ENCODE results near the gene CD3G.

The CD3G gene

DNA sequence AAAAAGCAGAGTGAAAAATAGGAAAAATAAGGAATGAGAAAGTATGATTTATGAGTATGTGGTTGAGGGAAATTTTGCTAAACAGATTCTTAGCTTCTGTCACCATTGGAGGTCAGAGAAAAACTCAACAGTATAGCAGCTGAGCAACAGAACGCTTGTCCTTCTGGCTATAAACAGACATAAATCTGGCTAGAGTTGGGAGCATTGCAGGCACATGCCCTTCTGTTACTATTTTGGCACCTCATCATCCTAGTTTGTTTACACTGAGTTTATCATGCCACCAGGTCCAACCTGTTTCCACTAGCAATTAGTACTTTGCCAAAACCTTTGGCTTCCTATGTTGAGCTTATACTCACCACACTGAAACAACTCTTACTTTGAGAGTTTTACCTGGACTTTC, 22.1 kb downstream of the CD3G start:
- TF ChIP-seq, protein P1, sequence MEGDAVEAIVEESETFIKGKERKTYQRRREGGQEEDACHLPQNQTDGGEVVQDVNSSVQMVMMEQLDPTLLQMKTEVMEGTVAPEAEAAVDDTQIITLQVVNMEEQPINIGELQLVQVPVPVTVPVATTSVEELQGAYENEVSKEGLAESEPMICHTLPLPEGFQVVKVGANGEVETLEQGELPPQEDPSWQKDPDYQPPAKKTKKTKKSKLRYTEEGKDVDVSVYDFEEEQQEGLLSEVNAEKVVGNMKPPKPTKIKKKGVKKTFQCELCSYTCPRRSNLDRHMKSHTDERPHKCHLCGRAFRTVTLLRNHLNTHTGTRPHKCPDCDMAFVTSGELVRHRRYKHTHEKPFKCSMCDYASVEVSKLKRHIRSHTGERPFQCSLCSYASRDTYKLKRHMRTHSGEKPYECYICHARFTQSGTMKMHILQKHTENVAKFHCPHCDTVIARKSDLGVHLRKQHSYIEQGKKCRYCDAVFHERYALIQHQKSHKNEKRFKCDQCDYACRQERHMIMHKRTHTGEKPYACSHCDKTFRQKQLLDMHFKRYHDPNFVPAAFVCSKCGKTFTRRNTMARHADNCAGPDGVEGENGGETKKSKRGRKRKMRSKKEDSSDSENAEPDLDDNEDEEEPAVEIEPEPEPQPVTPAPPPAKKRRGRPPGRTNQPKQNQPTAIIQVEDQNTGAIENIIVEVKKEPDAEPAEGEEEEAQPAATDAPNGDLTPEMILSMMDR (conservative IDR thresholded peaks at IDR 0.05): no peak
- peak overlapping the region; percentile 70 for H3K27ac ChIP-seq

DNA sequence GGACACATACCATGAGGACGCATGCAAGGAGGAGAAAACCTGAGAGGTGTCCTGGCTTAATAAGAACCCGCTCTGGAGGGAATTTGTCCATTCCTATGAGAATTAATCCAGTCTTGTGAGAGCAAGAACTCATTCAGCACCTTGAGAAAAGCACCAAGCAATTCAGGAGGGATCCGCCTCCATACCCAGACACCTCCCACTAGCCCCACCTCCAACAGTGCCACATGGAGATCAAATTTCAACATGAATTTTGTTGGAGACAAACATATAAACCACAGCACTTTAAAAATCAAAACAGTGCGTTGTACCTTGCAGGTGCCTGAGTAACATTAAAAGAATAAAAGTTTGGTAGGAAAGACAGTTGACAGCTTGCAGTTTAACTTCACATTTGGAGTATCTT, 26.6 kb downstream of the CD3G start:
- TF ChIP-seq, protein P1 (conservative IDR thresholded peaks at IDR 0.05): no peak
- peak overlapping the region; percentile 31 for H3K27ac ChIP-seq

DNA sequence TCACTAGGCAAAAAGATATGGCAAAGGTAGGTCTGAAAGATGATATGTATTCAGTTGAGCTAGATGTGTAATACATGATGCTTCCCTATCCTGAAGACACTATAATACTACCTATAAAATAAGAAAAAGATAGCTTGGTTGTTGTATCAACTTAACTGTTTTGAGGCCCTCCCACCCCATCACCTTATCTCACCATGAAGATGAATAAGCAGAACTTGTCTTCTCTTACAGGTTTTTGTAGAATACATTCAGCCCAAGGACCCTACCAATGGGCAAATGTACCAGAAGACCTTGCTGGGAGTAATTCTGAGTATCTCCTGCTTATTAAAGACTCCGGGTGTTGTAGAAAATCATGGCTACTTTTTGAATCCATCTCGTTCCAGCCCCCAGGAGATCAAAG, 29.1 kb downstream of the CD3G start:
- H3K27ac ChIP-seq: no peak overlapping the region
- TF ChIP-seq, protein P1 (conservative IDR thresholded peaks at IDR 0.05): no peak

DNA sequence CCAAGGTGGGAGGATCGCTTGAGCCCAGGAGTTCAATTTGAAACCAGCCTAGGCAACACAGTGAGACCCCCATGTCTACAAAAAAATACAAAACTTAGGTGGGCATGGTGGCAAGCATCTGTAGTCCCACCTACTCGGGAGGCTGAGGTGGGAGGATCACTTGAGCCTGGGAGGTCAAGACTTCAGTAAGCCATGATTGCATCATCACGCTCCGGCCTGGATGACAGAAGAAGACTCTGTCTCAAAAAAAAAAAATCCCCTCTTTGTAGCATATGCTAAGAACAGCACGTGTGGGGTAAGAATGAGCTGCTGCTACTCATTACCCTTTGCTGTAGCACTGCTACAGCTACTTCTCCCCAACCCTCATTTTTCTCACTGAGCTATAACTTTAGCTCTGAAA, 29.7 kb downstream of the CD3G start:
- TF ChIP-seq, protein P1 (conservative IDR thresholded peaks at IDR 0.05): no peak
- no peak overlapping the region for H3K27ac ChIP-seq

DNA sequence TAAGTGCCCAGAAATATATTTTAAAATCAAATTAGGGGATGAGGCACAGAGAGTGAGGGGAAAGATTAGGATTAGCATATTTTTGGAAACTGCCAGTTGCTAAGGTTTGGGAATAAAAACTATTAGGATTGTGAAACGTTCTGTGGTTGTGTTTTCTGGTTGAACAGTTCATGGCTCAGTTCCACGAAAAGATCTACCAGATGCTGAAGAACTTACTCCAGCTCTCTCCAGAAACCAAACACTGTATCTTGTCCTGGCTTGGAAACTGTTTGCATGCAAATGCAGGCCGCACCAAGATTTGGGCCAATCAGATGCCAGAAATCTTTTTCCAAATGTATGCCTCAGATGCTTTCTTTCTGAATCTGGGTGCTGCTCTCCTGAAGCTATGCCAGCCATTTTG, 30.6 kb downstream of the CD3G start:
- H3K27ac ChIP-seq: no peak overlapping the region
- TF ChIP-seq, protein P1 (conservative IDR thresholded peaks at IDR 0.05): no peak

DNA sequence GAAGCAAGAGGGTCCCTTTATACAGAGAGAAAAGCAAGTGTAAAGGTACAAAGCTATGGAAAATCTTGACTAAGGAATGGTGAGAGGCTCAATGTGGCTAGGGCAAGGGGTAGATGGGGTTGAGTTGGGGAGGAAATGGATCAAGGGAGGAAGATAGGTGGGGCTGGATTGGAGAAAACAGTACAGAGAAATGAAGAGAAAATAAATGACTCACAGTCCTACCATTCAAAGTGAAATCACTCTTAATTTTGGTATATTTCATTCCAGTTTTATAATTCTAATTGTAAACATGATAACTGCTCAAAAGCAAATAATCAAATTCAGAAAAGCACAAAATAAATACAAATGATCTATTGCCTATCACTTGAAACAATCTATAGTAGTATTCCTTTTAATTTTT, 31.8 kb downstream of the CD3G start:
- no peak overlapping the region for H3K27ac ChIP-seq
- TF ChIP-seq, protein P1 (conservative IDR thresholded peaks at IDR 0.05): no peak

DNA sequence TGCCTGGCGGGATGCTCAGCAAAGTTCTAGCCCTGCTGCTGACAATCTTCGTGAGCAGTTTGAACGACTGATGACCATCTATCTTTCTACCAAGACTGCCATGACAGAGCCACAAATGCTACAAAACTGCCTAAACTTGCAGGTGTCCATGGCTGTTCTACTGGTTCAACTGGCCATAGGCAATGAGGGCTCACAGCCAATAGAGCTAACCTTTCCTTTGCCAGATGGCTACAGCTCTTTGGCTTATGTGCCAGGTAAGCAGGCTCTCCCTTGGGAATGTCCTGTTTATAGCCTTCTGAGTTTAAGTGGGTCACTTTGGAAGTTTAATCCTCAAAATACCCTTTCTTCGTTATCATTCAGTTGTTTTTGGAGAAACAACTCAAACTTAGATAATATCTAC, 35.4 kb downstream of the CD3G start:
- H3K27ac ChIP-seq: 0 out of 2 replicates have a peak overlapping the region, but pooled peaks have one; percentile 10
- TF ChIP-seq, protein P1 (conservative IDR thresholded peaks at IDR 0.05): no peak

DNA sequence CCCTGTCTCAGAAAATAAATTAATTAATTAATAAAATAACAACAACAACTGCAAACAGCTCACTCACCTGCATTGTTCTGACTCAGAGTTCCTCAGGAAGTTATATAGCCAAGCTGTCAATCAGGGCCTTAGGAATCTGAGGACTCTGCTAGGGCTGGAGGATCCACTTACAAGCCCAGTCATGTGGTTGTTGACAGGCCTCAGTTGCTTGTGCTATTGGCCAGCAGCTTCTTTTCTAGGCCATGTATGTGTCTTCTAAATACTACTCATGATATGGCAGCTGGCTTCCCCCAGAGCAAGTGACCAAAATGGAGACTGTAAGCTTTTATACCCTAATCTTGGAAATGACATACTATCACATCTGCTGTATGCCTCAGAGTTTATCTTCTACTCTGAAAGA, 36.4 kb downstream of the CD3G start:
- no peak overlapping the region for H3K27ac ChIP-seq
- TF ChIP-seq, protein P1 (conservative IDR thresholded peaks at IDR 0.05): no peak
